Tracheal epithelial cell (primary cell): ENCODE results near the gene TMPRSS11E. TPM values are rescaled to one million over a fixed set of nuclear protein-coding genes. Genes with fewer than 3 reads are reported as not detected.

Source experiments
- total RNA-seq: library from RNA; depleted of rRNA; stranded (reverse); fragments of >200 nt; gene quantifications from 2 replicates; pipeline ENCODE4 v1.2.1, GENCODE V29; 2014

TMPRSS11E gene
- 1.9 and 4.0 TPM in 2 replicates for total RNA-seq

DNA sequence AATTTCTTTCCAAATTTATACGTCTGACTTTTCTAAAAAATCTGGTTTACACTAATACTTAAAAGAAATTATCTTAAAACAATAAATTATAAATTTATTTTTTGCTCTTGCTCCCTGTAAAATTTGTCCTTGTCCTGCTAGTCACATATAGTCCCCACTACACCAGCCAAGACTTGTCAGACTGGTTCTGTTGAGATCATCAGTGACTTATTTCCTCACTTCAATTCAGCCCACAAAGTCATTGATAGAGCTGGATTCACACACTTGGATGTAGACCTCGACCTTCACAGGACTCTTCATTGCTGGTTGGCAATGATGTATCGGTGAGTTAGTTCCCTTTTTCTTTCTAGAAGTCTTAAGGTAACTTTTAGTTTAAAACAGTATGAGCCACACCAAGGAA is at the start of gene TMPRSS11E:
TSS of gene TMPRSS11E (plus strand) at position 263 of the 400 bp plus-strand sequence. CDS start at position 313, 50 bp downstream.

Other genes starting within 250 kb of the TMPRSS11E start
- gene TMPRSS11B, start 201.8 kb upstream of the TMPRSS11E start, total RNA-seq, result under 0.01 and 0.21 TPM in 2 replicates
- gene YTHDC1, start 97.4 kb upstream of the TMPRSS11E start, total RNA-seq, result 25.4 and 28.9 TPM in 2 replicates
- gene UGT2B17, start 128.9 kb downstream of the TMPRSS11E start, total RNA-seq, result not detected in 2 replicates
- gene UGT2B15, start 223.2 kb downstream of the TMPRSS11E start, total RNA-seq, result not detected in 2 replicates